CD4-positive, alpha-beta T cell (primary cell): ENCODE measurements around the gene TRIML2. TPM values are rescaled to one million over a fixed set of nuclear protein-coding genes. Genes with fewer than 3 reads are reported as not detected.
"Not testable (repeated sequence)": the region's sequence is repeated elsewhere in the genome, so short reads cannot be mapped to it uniquely, and the experiment has no call there.

Experiments
- ATAC-seq: fragments of 200-7000 bp; cut with Tn5 transposase; one replicate; pipeline ENCODE4 v1.10.0; 2022; ENCODE audit warnings: mild to moderate bottlenecking; ENCODE audit not compliant: poor library complexity
- CTCF ChIA-PET: fragments of 350-600 bp; sonication (Branson Sonifier 250); formaldehyde crosslinking; loops from one replicate; lab custom pipeline; 2021; ENCODE audit warnings: antibody characterized with exemption, inconsistent platforms; lab: Charles Lee
- POLR2A ChIA-PET: fragments of 350-600 bp; sonication (Branson Sonifier 250); formaldehyde crosslinking; loops from one replicate; lab custom pipeline; 2021; ENCODE audit warnings: antibody characterized with exemption, inconsistent platforms; lab: Charles Lee
- DNase-seq, 14 experiments: peaks; one replicate each; pipeline ENCODE4 v3.0.0-alpha.2; 2013 to 2020; ENCODE audit warnings: mixed read lengths in 2 of 14
- H3K27ac ChIP-seq, 2 donors: one replicate each; pipeline versions ENCODE4 v1.5.1 to v1.7.0; 2013; ENCODE audit warnings: low read length in 2 of 2, low read depth in 1 of 2, mild to moderate bottlenecking in 1 of 2
- H3K27me3 ChIP-seq, 2 experiments: 1 replicate in 1 of 2; 2 replicates in 1 of 2; pipeline versions ENCODE4 v1.6.1 to v1.7.0; 2013; ENCODE audit warnings: low read length in 2 of 2, control low read depth in 1 of 2, mild to moderate bottlenecking in 1 of 2, moderate library complexity in 1 of 2; ENCODE audit not compliant: insufficient read depth in 2 of 2, control insufficient read depth in 1 of 2
- H3K36me3 ChIP-seq: one replicate; pipeline ENCODE4 v1.6.1; 2013; ENCODE audit warnings: low read length, control low read depth; ENCODE audit not compliant: insufficient read depth
- H3K4me1 ChIP-seq: one replicate; pipeline ENCODE4 v1.6.1; 2013; ENCODE audit warnings: low read length, control low read depth; ENCODE audit not compliant: insufficient read depth
- H3K4me3 ChIP-seq: one replicate; pipeline ENCODE4 v1.5.1; 2013; ENCODE audit warnings: mild to moderate bottlenecking, low read length, moderate library complexity
- H3K9me3 ChIP-seq, 2 experiments: 1 replicate in 1 of 2; 2 replicates in 1 of 2; pipeline versions ENCODE4 v1.6.1 to v1.7.0; 2013; ENCODE audit warnings: low read length in 2 of 2, mild to moderate bottlenecking in 2 of 2, control low read depth in 1 of 2, moderate library complexity in 1 of 2; ENCODE audit not compliant: control insufficient read depth in 1 of 2, insufficient read depth in 1 of 2
- H3K27ac Mint-ChIP-seq: one replicate; pipeline ENCODE4 v1.8.0; 2020; ENCODE audit warnings: mixed read lengths
- H3K27me3 Mint-ChIP-seq: one replicate; pipeline ENCODE4 v1.8.0; 2021; ENCODE audit warnings: mixed read lengths
- H3K36me3 Mint-ChIP-seq: one replicate; pipeline ENCODE4 v1.8.0; 2021; ENCODE audit warnings: low read depth, mixed read lengths
- H3K4me1 Mint-ChIP-seq: one replicate; pipeline ENCODE4 v1.8.0; 2021; ENCODE audit warnings: low read depth, mixed read lengths
- H3K4me3 Mint-ChIP-seq: one replicate; pipeline ENCODE4 v1.8.0; 2020; ENCODE audit warnings: mild to moderate bottlenecking, mixed read lengths
- H3K9me3 Mint-ChIP-seq: one replicate; pipeline ENCODE4 v1.8.0; 2020; ENCODE audit warnings: mixed read lengths
- CTCF ChIP-seq: fragments of 200-600 bp; IDR thresholded peaks from one replicate; pipeline ENCODE4 v1.8.0; 2022; ENCODE audit warnings: antibody characterized with exemption, mild to moderate bottlenecking
- intact Hi-C, 2 experiments: fragments of 100-400 bp; cut with DNase I in 1 of 2; cut with micrococcal nuclease in 1 of 2; formaldehyde crosslinking; loops; one replicate each; pipeline versions ENCODE4 v1.15.1 to v1.9.0; 2023 to 2025; cut with DNase I, micrococcal nuclease
- total RNA-seq, 174 experiments: library from RNA in 2 of 174; stranded (reverse) in 2 of 174; gene quantifications; one replicate each; pipeline ENCODE4 v1.2.3 and lab custom pipeline; 2021 to 2026

Gene TRIML2
- total RNA-seq, 2 experiments from 2014 or later = not detected

- Histone ChIP-seq H3K4me3 (no peak overlapping the region), H3K4me1 (no peaks in the 10 kb centered on the region), H3K9me3 (peaks cover 0 to 19% of the 10 kb centered on the region in 2 experiments), H3K27ac (no peak overlapping the region), H3K27me3 (no peaks in the 10 kb centered on the region), H3K36me3 (no peaks in the 10 kb centered on the region)
- no peak overlapping the region for H3K4me3 Mint-ChIP-seq
- ChIA-PET POLR2A (no interaction called here), CTCF (no interaction called here)
- TF ChIP-seq CTCF = no peak
- no peaks in the 10 kb centered on the region for H3K27me3 Mint-ChIP-seq
- no peaks in the 10 kb centered on the region for H3K36me3 Mint-ChIP-seq
- H3K27ac Mint-ChIP-seq = no peak overlapping the region
- DNase-seq (no peak), ATAC-seq (no peak)
- H3K4me1 Mint-ChIP-seq = no peaks in the 10 kb centered on the region
- intact Hi-C loops = no loop called here
- H3K9me3 Mint-ChIP-seq = peaks cover 6% of the 10 kb centered on the region
Measured at GRCh38 chr4:188061083-188061482, 48.3 kb downstream of the TRIML2 start.

- Mint-ChIP-seq H3K36me3 (no peaks in the 10 kb centered on the region), H3K27me3 (no peaks in the 10 kb centered on the region), H3K4me3 (no peak overlapping the region), H3K9me3 (peaks cover 2% of the 10 kb centered on the region), H3K4me1 (no peaks in the 10 kb centered on the region), H3K27ac (no peak overlapping the region)
- no peak for ATAC-seq
- Histone ChIP-seq H3K9me3 (peaks cover 0 to 15% of the 10 kb centered on the region in 2 experiments), H3K27ac (no peak overlapping the region), H3K36me3 (no peaks in the 10 kb centered on the region), H3K4me1 (no peaks in the 10 kb centered on the region), H3K27me3 (no peaks in the 10 kb centered on the region), H3K4me3 (no peak overlapping the region)
- intact Hi-C loops = no loop called here
- POLR2A ChIA-PET = no interaction called here
- TF ChIP-seq CTCF = no peak
- CTCF ChIA-PET = no interaction called here
- DNase-seq = no peak
Measured at GRCh38 chr4:188053302-188053701, 56.1 kb downstream of the TRIML2 start.

GRCh38 chr4:188046657-188047056, 62.7 kb downstream of the TRIML2 start:
- no peaks in the 10 kb centered on the region for H3K36me3 ChIP-seq
- ChIA-PET CTCF (no interaction called here), POLR2A (no interaction called here)
- DNase-seq (no peak), ATAC-seq (no peak)
- TF ChIP-seq CTCF = no peak
- no peaks in the 10 kb centered on the region for H3K27me3 ChIP-seq
- Mint-ChIP-seq H3K27me3 (no peaks in the 10 kb centered on the region), H3K9me3 (peaks cover 2% of the 10 kb centered on the region), H3K27ac (no peak overlapping the region), H3K4me1 (no peaks in the 10 kb centered on the region), H3K4me3 (no peak overlapping the region), H3K36me3 (no peaks in the 10 kb centered on the region)
- H3K27ac ChIP-seq = no peak overlapping the region
- no peaks in the 10 kb centered on the region for H3K4me1 ChIP-seq
- H3K9me3 ChIP-seq = peaks cover 7 to 26% of the 10 kb centered on the region in 2 experiments
- intact Hi-C loops = no loop called here
- H3K4me3 ChIP-seq = no peak overlapping the region

GRCh38 chr4:188045461-188045860, 63.9 kb downstream of the TRIML2 start:
- ATAC-seq, H3K27ac Mint-ChIP-seq, H3K27me3 ChIP-seq, H3K4me3 Mint-ChIP-seq, DNase-seq, H3K27ac ChIP-seq, intact Hi-C loops, H3K4me1 Mint-ChIP-seq, H3K9me3 Mint-ChIP-seq, H3K4me3 ChIP-seq, H3K36me3 ChIP-seq, POLR2A ChIA-PET, CTCF ChIA-PET, H3K4me1 ChIP-seq, H3K36me3 Mint-ChIP-seq, H3K27me3 Mint-ChIP-seq: not testable (repeated sequence)
- H3K9me3 ChIP-seq = peaks cover 7 to 31% of the 10 kb centered on the region in 2 experiments
